Gastrocnemius medialis (tissue), 4 donors: ENCODE results near the gene MAP3K5.

ENCODE experiments used
- POLR2A ChIP-seq, 2 donors: fragments of 450-650 bp; IDR thresholded peaks; one replicate each; pipeline ENCODE4 v1.6.1; 2017; ENCODE audit warnings: antibody characterized with exemption in 2 of 2, mild to moderate bottlenecking in 2 of 2, moderate library complexity in 2 of 2
- TF ChIP-seq, protein P1 (sequence below), 5 experiments: fragments of 450-650 bp in 3 of 5; fragments of 200-600 bp in 2 of 5; sonication (generic) in 2 of 5; IDR thresholded peaks in 4 of 5; conservative IDR thresholded peaks in 1 of 5; 1 replicate in 4 of 5; 2 replicates in 1 of 5; pipeline ENCODE4 v1.5.1; 2016 to 2019; ENCODE audit warnings: antibody characterized with exemption in 5 of 5, mild to moderate bottlenecking in 3 of 5, moderate library complexity in 3 of 5

DNA sequence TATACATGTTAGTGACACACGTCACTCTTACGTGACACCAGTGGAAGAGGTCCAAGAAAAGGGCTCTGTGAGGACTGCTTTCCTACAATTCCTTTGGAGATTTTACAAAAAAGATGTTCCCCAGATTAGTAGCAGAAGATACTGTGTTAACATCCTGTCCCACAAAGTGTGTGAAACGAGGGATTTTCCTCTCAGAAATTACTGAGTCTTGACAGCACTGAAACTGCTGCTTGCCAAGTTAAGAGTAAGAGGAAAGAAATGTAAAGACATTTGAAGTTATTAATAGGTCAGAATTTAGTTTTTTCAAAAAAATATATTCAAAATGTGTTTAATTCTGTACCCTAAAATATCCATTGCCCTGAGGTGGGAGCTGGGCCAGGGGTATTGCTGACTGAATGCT, 183.3 kb downstream of the MAP3K5 start:
- TF ChIP-seq, protein P1, sequence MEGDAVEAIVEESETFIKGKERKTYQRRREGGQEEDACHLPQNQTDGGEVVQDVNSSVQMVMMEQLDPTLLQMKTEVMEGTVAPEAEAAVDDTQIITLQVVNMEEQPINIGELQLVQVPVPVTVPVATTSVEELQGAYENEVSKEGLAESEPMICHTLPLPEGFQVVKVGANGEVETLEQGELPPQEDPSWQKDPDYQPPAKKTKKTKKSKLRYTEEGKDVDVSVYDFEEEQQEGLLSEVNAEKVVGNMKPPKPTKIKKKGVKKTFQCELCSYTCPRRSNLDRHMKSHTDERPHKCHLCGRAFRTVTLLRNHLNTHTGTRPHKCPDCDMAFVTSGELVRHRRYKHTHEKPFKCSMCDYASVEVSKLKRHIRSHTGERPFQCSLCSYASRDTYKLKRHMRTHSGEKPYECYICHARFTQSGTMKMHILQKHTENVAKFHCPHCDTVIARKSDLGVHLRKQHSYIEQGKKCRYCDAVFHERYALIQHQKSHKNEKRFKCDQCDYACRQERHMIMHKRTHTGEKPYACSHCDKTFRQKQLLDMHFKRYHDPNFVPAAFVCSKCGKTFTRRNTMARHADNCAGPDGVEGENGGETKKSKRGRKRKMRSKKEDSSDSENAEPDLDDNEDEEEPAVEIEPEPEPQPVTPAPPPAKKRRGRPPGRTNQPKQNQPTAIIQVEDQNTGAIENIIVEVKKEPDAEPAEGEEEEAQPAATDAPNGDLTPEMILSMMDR (IDR thresholded peaks at IDR 0.05 in 4 of 5, conservative IDR thresholded peaks at IDR 0.05 in 1 of 5), result no peak
- no peak for TF ChIP-seq POLR2A (IDR thresholded peaks at IDR 0.05)
